A673 (cell line): ENCODE measurements around the gene SEC61A1. TPM values are rescaled to one million over a fixed set of nuclear protein-coding genes. Genes with fewer than 3 reads are reported as not detected.

Experiments
- BruUV-seq: library from RNA; stranded (reverse); fragments of 400-500 nt; replicated peaks from 2 replicates; lab custom pipeline; 2021; lab: Mats Ljungman, UMichigan
- CTCF ChIA-PET: fragments of 300-600 bp; sonication (Branson Sonifier 250); formaldehyde crosslinking; loops from one replicate; lab custom pipeline; 2022; ENCODE audit warnings: antibody characterized with exemption; lab: Charles Lee
- POLR2A ChIA-PET: fragments of 300-600 bp; sonication (Branson Sonifier 250); formaldehyde crosslinking; loops from one replicate; lab custom pipeline; 2022; ENCODE audit warnings: antibody characterized with exemption; ENCODE audit not compliant: low non-redundant PET; lab: Charles Lee
- DNase-seq: peaks from one replicate; pipeline ENCODE4 v3.0.0-alpha.2; 2015; ENCODE audit warnings: low spot score
- H3K27ac ChIP-seq: fragments of 200-600 bp; sonication (generic); 2 replicates; pipeline ENCODE4 v1.5.1; 2016; ENCODE audit warnings: mixed run types, low read depth, mild to moderate bottlenecking, mixed read lengths, antibody characterized with exemption, low read length; ENCODE audit not compliant: poor library complexity, severe bottlenecking
- H3K27me3 ChIP-seq: fragments of 200-600 bp; sonication (generic); replicated peaks from 2 replicates; pipeline ENCODE4 v1.6.1; 2017; ENCODE audit warnings: mixed run types, low read depth, mild to moderate bottlenecking, mixed read lengths, antibody characterized with exemption, low read length; ENCODE audit not compliant: insufficient read depth, poor library complexity
- H3K36me3 ChIP-seq: fragments of 200-600 bp; sonication (generic); 2 replicates; pipeline ENCODE4 v1.6.1; 2016; ENCODE audit warnings: mixed run types, mild to moderate bottlenecking, mixed read lengths, antibody characterized with exemption, low read length; ENCODE audit not compliant: insufficient read depth, poor library complexity, severe bottlenecking
- H3K4me1 ChIP-seq: fragments of 200-600 bp; sonication (generic); 2 replicates; pipeline ENCODE4 v1.6.1; 2017; ENCODE audit warnings: mixed run types, mild to moderate bottlenecking, mixed read lengths, antibody characterized with exemption, low read length; ENCODE audit not compliant: insufficient read depth, poor library complexity, severe bottlenecking
- H3K4me3 ChIP-seq: fragments of 200-600 bp; sonication (generic); 2 replicates; pipeline ENCODE4 v1.5.1; 2016; ENCODE audit warnings: low read depth, mixed run types, mild to moderate bottlenecking, mixed read lengths, low read length; ENCODE audit not compliant: poor library complexity, severe bottlenecking
- H3K9me3 ChIP-seq: fragments of 200-600 bp; sonication (generic); 2 replicates; pipeline ENCODE4 v1.6.1; 2016; ENCODE audit warnings: mixed run types, low read depth, mild to moderate bottlenecking, mixed read lengths, antibody characterized with exemption, low read length; ENCODE audit not compliant: poor library complexity, severe bottlenecking
- EZH2 ChIP-seq: fragments of 200-600 bp; sonication (generic); IDR thresholded peaks from 2 replicates; pipeline ENCODE4 v1.6.1; 2017; ENCODE audit warnings: borderline replicate concordance, low read depth, mild to moderate bottlenecking, mixed read lengths, antibody characterized with exemption, low read length; ENCODE audit not compliant: poor library complexity, severe bottlenecking
- intact Hi-C: fragments of 100-400 bp; cut with micrococcal nuclease; formaldehyde crosslinking; loops from one replicate; pipeline ENCODE4 v1.10.0; 2022; ENCODE audit not compliant: unreplicated experiment
- total RNA-seq: library from RNA; stranded (reverse); gene quantifications from 2 replicates; pipeline ENCODE4 v1.2.3, GENCODE V29; 2021
- TF ChIP-seq, protein P1 (sequence below): fragments of 300-800, 200-600 bp; sonication (generic); conservative IDR thresholded peaks from 2 replicates; pipeline ENCODE4 v1.5.1; 2017; ENCODE audit warnings: low read depth, mild to moderate bottlenecking, antibody characterized with exemption, low read length, moderate library complexity, mixed read lengths

SEC61A1 gene
- total RNA-seq, 1 experiment from 2014 or later, result 176 TPM

DNA sequence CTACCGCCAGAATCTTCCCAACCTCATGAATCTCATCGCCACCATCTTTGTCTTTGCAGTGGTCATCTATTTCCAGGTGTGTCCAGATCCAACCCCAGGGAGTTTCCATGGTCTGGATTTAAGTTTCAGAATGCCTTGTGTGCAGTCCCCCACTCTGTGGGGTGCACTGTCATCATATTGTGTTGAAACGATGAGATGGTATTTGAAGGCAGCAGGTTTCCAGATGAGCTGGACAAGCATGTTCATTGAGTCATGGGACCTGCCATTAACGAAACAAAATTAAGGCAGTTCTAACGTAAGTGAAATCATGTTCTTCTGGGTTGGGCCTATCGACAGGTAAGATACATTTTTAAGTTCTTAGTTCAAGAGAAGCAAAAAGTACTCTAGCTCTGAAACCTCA, 12.7 kb downstream of the SEC61A1 start:
- Histone ChIP-seq H3K4me3 (no peak overlapping the region), H3K36me3 (peaks cover 99% of the 10 kb centered on the region), H3K9me3 (no peaks in the 10 kb centered on the region), H3K4me1 (no peaks in the 10 kb centered on the region), H3K27ac (no peak overlapping the region), H3K27me3 (no peaks in the 10 kb centered on the region)
- POLR2A ChIA-PET, result no interaction called here
- TF ChIP-seq EZH2, result no peak
- TF ChIP-seq, protein P1, sequence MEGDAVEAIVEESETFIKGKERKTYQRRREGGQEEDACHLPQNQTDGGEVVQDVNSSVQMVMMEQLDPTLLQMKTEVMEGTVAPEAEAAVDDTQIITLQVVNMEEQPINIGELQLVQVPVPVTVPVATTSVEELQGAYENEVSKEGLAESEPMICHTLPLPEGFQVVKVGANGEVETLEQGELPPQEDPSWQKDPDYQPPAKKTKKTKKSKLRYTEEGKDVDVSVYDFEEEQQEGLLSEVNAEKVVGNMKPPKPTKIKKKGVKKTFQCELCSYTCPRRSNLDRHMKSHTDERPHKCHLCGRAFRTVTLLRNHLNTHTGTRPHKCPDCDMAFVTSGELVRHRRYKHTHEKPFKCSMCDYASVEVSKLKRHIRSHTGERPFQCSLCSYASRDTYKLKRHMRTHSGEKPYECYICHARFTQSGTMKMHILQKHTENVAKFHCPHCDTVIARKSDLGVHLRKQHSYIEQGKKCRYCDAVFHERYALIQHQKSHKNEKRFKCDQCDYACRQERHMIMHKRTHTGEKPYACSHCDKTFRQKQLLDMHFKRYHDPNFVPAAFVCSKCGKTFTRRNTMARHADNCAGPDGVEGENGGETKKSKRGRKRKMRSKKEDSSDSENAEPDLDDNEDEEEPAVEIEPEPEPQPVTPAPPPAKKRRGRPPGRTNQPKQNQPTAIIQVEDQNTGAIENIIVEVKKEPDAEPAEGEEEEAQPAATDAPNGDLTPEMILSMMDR, result no peak
- DNase-seq, result no peak
- BruUV-seq, result no TSS peak
- CTCF ChIA-PET, result interaction anchor here (0.7 kb wide), 1 partner anchor 152 kb away, joined by 7 read pairs; no protein-coding TSS in a partner anchor
- intact Hi-C loops, result no loop called here

DNA sequence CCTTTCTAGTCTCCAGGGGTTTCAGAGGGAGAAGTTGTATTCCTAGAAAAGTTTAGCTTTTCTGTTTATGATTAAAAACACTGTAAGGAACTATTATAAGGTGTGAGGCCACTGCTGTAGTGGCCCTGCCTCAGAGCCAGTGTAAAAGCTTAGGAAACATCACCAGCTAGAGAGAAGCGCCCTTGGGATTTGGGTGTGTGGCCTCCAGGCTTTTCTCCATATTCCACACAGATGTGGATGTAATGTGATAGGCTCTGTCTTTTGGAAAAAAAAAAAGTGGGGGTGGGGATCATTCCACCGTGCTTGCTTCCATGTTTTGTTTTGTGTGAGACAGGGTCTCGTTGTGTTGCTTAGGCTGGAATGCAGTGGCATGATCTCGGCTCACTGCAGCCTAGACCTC, 13.9 kb downstream of the SEC61A1 start:
- Histone ChIP-seq H3K9me3 (no peaks in the 10 kb centered on the region), H3K36me3 (peaks cover 99% of the 10 kb centered on the region), H3K4me1 (no peaks in the 10 kb centered on the region), H3K4me3 (no peak overlapping the region), H3K27ac (no peak overlapping the region), H3K27me3 (no peaks in the 10 kb centered on the region)
- DNase-seq, result no peak
- POLR2A ChIA-PET, result no interaction called here
- CTCF ChIA-PET, result no interaction called here
- intact Hi-C loops, result no loop called here
- TF ChIP-seq, protein P1, result no peak
- TF ChIP-seq EZH2, result no peak
- no TSS peak for BruUV-seq

DNA sequence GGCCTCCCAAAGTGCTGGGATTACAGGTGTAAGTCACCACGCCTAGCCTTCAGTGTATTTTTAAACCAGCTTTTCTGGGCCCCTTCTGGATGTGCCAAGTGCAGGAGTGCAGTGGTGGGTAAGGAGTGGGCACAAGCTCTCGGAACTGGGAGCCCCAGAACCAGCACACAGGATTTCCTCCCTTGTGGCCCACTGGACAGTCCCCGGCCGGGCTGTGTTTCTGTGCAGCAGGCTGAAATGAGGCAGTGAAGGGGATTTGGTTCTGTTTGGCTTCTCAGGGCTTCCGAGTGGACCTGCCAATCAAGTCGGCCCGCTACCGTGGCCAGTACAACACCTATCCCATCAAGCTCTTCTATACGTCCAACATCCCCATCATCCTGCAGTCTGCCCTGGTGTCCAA, 14.4 kb downstream of the SEC61A1 start:
- Histone ChIP-seq H3K4me3 (no peak overlapping the region), H3K9me3 (no peaks in the 10 kb centered on the region), H3K27ac (no peak overlapping the region), H3K36me3 (peaks cover 99% of the 10 kb centered on the region), H3K4me1 (no peaks in the 10 kb centered on the region), H3K27me3 (no peaks in the 10 kb centered on the region)
- ChIA-PET CTCF (interaction anchor here (0.6 kb wide), 1 partner anchor 20 kb away, joined by 3 read pairs; no protein-coding TSS in a partner anchor), POLR2A (no interaction called here)
- DNase-seq, result no peak
- intact Hi-C loops, result no loop called here
- BruUV-seq, result no TSS peak
- no peak for TF ChIP-seq EZH2
- TF ChIP-seq, protein P1, result no peak
